ENCODE data around the gene ZBTB20. TPM values are rescaled to one million over a fixed set of nuclear protein-coding genes. Genes with fewer than 3 reads are reported as not detected.

Gene ZBTB20
- polyA plus RNA-seq, 3 donors, result 1.3 to 3.2 (median 2.0) TPM

- H3K36me3 ChIP-seq (replicated peaks in 1 of 2; ENCODE audit: control insufficient read depth in 1 of 2, insufficient read depth in 2 of 2, low read length in 2 of 2), result no peaks in the 10 kb centered on the region
- TF ChIP-seq CTCF (IDR thresholded peaks at IDR 0.05), result no peak
- DNase-seq, result no peak
- Mint-ChIP-seq H3K4me1 (no peaks in the 10 kb centered on the region), H3K27me3 (ENCODE audit: low read depth in 3 of 3) (no peaks in the 10 kb centered on the region), H3K27ac (no peak overlapping the region), H3K9me3 (no peaks in the 10 kb centered on the region), H3K36me3 (no peaks in the 10 kb centered on the region), H3K4me3 (no peak overlapping the region)
- no peak overlapping the region for H3K9ac ChIP-seq (ENCODE audit: insufficient read depth, low read length, poor library complexity, severe bottlenecking)
- WGBS (ENCODE audit: insufficient coverage), result no CpG with 5 or more reads among the region's 3 CpGs
- H3K4me1 ChIP-seq (ENCODE audit: control insufficient read depth in 1 of 2, insufficient read depth in 2 of 2, low read length in 2 of 2), result no peaks in the 10 kb centered on the region
- no peak overlapping the region for H3K4me2 ChIP-seq (replicated peaks; ENCODE audit: extremely low read depth, low read length, poor library complexity, severe bottlenecking)
- no peaks in the 10 kb centered on the region for H3K27me3 ChIP-seq (ENCODE audit: control insufficient read depth in 2 of 2, insufficient read depth in 2 of 2, low read length in 2 of 2)
- no peak overlapping the region for H3K4me3 ChIP-seq (replicated peaks in 1 of 3; ENCODE audit: low read depth in 2 of 3, low read length in 3 of 3)
- intact Hi-C loops (cut with micrococcal nuclease), result no loop called here
- no peaks in the 10 kb centered on the region for H4K20me1 ChIP-seq (ENCODE audit: insufficient read depth, low read length)
- H3K79me2 ChIP-seq (ENCODE audit: insufficient read depth, low read length), result no peaks in the 10 kb centered on the region
- H3K27ac ChIP-seq (ENCODE audit: low read depth in 1 of 2, low read length in 2 of 2), result no peak overlapping the region
- no peak overlapping the region for H2AFZ ChIP-seq (ENCODE audit: insufficient read depth, low read depth, low read length, poor library complexity, severe bottlenecking)
- no peaks in the 10 kb centered on the region for H3K9me3 ChIP-seq (replicated peaks in 1 of 2; ENCODE audit: control insufficient read depth in 1 of 2, insufficient read depth in 1 of 2, low read length in 2 of 2)
Measured at GRCh38 chr3:114852966-114853365, 294.1 kb downstream of the ZBTB20 start.

- no peaks in the 10 kb centered on the region for H3K27me3 ChIP-seq (ENCODE audit: control insufficient read depth in 2 of 2, insufficient read depth in 2 of 2, low read length in 2 of 2)
- H3K27ac ChIP-seq (ENCODE audit: low read depth in 1 of 2, low read length in 2 of 2), result no peak overlapping the region
- no peak overlapping the region for H3K9ac ChIP-seq (ENCODE audit: insufficient read depth, low read length, poor library complexity, severe bottlenecking)
- H4K20me1 ChIP-seq (ENCODE audit: insufficient read depth, low read length), result no peaks in the 10 kb centered on the region
- H3K79me2 ChIP-seq (ENCODE audit: insufficient read depth, low read length), result no peaks in the 10 kb centered on the region
- intact Hi-C loops (cut with micrococcal nuclease), result no loop called here
- Mint-ChIP-seq H3K27me3 (ENCODE audit: low read depth in 3 of 3) (no peaks in the 10 kb centered on the region), H3K4me3 (no peak overlapping the region), H3K4me1 (no peaks in the 10 kb centered on the region), H3K36me3 (no peaks in the 10 kb centered on the region), H3K27ac (no peak overlapping the region), H3K9me3 (no peaks in the 10 kb centered on the region)
- no peaks in the 10 kb centered on the region for H3K9me3 ChIP-seq (replicated peaks in 1 of 2; ENCODE audit: control insufficient read depth in 1 of 2, insufficient read depth in 1 of 2, low read length in 2 of 2)
- no peaks in the 10 kb centered on the region for H3K36me3 ChIP-seq (replicated peaks in 1 of 2; ENCODE audit: control insufficient read depth in 1 of 2, insufficient read depth in 2 of 2, low read length in 2 of 2)
- TF ChIP-seq CTCF (IDR thresholded peaks at IDR 0.05), result no peak
- no peak for DNase-seq
- H2AFZ ChIP-seq (ENCODE audit: insufficient read depth, low read depth, low read length, poor library complexity, severe bottlenecking), result no peak overlapping the region
- no peak overlapping the region for H3K4me2 ChIP-seq (replicated peaks; ENCODE audit: extremely low read depth, low read length, poor library complexity, severe bottlenecking)
- no peaks in the 10 kb centered on the region for H3K4me1 ChIP-seq (ENCODE audit: control insufficient read depth in 1 of 2, insufficient read depth in 2 of 2, low read length in 2 of 2)
- WGBS (ENCODE audit: insufficient coverage), result no CpG with 5 or more reads among the region's 1 CpG
- no peak overlapping the region for H3K4me3 ChIP-seq (replicated peaks in 1 of 3; ENCODE audit: low read depth in 2 of 3, low read length in 3 of 3)
Measured at GRCh38 chr3:114850898-114851297, 296.2 kb downstream of the ZBTB20 start.

All from CD14-positive monocyte (primary cell).